ENCODE measurements around the gene MRPL2. TPM values are rescaled to one million over a fixed set of nuclear protein-coding genes. Genes with fewer than 3 reads are reported as not detected.

The MRPL2 gene
- total RNA-seq (2022; extraction: Qiagen RNA extraction; ENCODE audit: low read depth): 53.6 to 63.0 TPM (median 58.7 TPM) in 5 replicates

GRCh38 chr6:43059168-43060033 lies at the start of gene MRPL2, which contains the start of gene KLC4:
TSS of gene MRPL2 (minus strand) at chr6:43059434. CDS start at chr6:43059381, 53 bp downstream.
TSS of gene KLC4 (plus strand) at chr6:43059631. CDS start at chr6:43061336, 1,705 bp downstream.

GRCh38 chr6:43075670-43076463 lies 16.6 kb upstream of the MRPL2 start, which contains the start of gene PTK7:
TSS of gene PTK7 (plus strand) at chr6:43076314. CDS start at chr6:43076489, 175 bp downstream.

GRCh38 chr6:43053545-43054205 lies 5.6 kb downstream of the MRPL2 start, which contains the start of gene CUL7:
TSS of gene CUL7 (minus strand) at chr6:43053851. CDS start at chr6:43052788, 1,063 bp downstream.

DNA sequence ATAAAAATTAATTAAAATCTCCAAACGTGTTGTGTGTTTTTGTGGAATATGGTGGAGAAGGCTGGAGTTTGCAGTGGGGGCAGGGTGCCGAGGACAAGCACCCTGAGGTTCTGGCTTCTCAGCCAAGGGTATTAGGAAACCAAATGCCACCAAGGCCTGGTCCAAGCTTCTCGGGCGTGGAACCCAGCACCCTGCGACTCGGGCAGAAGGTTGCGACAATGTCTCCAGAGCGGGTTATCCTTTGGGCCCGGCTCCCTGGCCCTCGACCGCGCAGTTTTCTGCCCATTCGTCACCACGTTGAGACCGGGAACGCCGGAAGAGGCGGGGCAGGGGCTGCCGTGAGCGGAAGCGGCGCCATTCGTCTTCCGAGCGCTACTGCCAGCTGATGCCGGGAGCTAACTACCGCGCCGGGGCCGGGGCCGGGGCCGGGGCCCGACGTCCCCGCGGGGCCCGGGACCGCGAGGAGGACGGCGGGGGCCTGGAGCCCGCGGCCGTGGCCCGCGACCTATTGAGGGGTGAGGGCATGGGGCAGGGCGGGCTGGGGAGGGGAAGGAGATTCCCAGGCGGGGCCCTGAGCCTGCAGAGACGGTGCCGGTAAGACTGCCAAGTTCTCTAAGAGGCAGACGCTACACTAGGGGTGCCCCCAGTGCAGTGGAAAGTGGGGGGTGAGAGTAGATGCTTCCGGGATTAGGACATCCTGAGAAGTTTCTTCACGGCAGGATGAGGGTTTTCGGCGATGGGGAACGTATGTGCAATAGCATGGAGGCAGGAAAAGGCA lies 37.8 kb downstream of the MRPL2 start, which contains the start of gene RRP36:
Gene RRP36 (plus strand): TSS at position 354 of the 778 bp plus-strand sequence. CDS start 32 bp downstream, at position 386.

GRCh38 chr6:43013843-43014433 lies 45.3 kb downstream of the MRPL2 start, which contains the start of the genes KLHDC3 and MEA1:
TSS of gene KLHDC3 (plus strand) at chr6:43014249. CDS start at chr6:43017193, 2,944 bp downstream.
TSS of gene MEA1 (minus strand) at chr6:43013946. CDS start at chr6:43013813, 133 bp downstream.

Other genes starting within 250 kb of the MRPL2 start
- gene RPL7L1, start 179.8 kb downstream of the MRPL2 start, total RNA-seq (2022; extraction: Qiagen RNA extraction; ENCODE audit: low read depth): 67.3 to 112 TPM (median 71.4 TPM) in 5 replicates
- not detected in 5 replicates for gene PTCRA, start 143.4 kb downstream of the MRPL2 start, total RNA-seq (2022; extraction: Qiagen RNA extraction; ENCODE audit: low read depth)
- 34.5 to 48.5 TPM (median 46.9 TPM) in 5 replicates for gene CNPY3, start 130.0 kb downstream of the MRPL2 start, total RNA-seq (2022; extraction: Qiagen RNA extraction; ENCODE audit: low read depth)
- 0.09 to 0.20 TPM in 2 of 5 replicates, not detected in the others for gene GNMT, start 98.7 kb downstream of the MRPL2 start, total RNA-seq (2022; extraction: Qiagen RNA extraction; ENCODE audit: low read depth)
- gene PEX6, start 80.3 kb downstream of the MRPL2 start, total RNA-seq (2022; extraction: Qiagen RNA extraction; ENCODE audit: low read depth): 4.9 to 10.1 TPM (median 9.7 TPM) in 5 replicates
- 26.7 to 30.0 TPM (median 28.5 TPM) in 5 replicates for gene PPP2R5D, start 74.9 kb downstream of the MRPL2 start, total RNA-seq (2022; extraction: Qiagen RNA extraction; ENCODE audit: low read depth)
- gene MEA1, start 45.5 kb downstream of the MRPL2 start, total RNA-seq (2022; extraction: Qiagen RNA extraction; ENCODE audit: low read depth): 90.7 to 104 TPM (median 95.9 TPM) in 5 replicates
- gene KLHDC3, start 45.2 kb downstream of the MRPL2 start, total RNA-seq (2022; extraction: Qiagen RNA extraction; ENCODE audit: low read depth): 25.6 to 34.3 TPM (median 29.9 TPM) in 5 replicates
- gene RRP36, start 37.8 kb downstream of the MRPL2 start, total RNA-seq (2022; extraction: Qiagen RNA extraction; ENCODE audit: low read depth): 65.0 to 76.1 TPM (median 71.7 TPM) in 5 replicates
- 6.1 to 8.5 TPM (median 7.2 TPM) in 5 replicates for gene CUL7, start 5.6 kb downstream of the MRPL2 start, total RNA-seq (2022; extraction: Qiagen RNA extraction; ENCODE audit: low read depth)
- gene KLC4, start 197 bp upstream of the MRPL2 start, total RNA-seq (2022; extraction: Qiagen RNA extraction; ENCODE audit: low read depth): 6.1 to 8.2 TPM (median 7.0 TPM) in 5 replicates
- 4.7 to 5.3 TPM (median 5.0 TPM) in 5 replicates for gene PTK7, start 16.9 kb upstream of the MRPL2 start, total RNA-seq (2022; extraction: Qiagen RNA extraction; ENCODE audit: low read depth)
- 13.4 to 18.9 TPM (median 17.6 TPM) in 5 replicates for gene SRF, start 111.8 kb upstream of the MRPL2 start, total RNA-seq (2022; extraction: Qiagen RNA extraction; ENCODE audit: low read depth)
- 7.4 to 9.8 TPM (median 8.6 TPM) in 5 replicates for gene CUL9, start 122.8 kb upstream of the MRPL2 start, total RNA-seq (2022; extraction: Qiagen RNA extraction; ENCODE audit: low read depth)
- 68.3 to 104 TPM (median 95.7 TPM) in 5 replicates for gene DNPH1, start 170.0 kb upstream of the MRPL2 start, total RNA-seq (2022; extraction: Qiagen RNA extraction; ENCODE audit: low read depth)
- gene TTBK1, start 184.0 kb upstream of the MRPL2 start, total RNA-seq (2022; extraction: Qiagen RNA extraction; ENCODE audit: low read depth): 0.03 to 0.08 TPM (median 0.06 TPM) in 4 of 5 replicates, not detected in the other
- gene SLC22A7, start 238.8 kb upstream of the MRPL2 start, total RNA-seq (2022; extraction: Qiagen RNA extraction; ENCODE audit: low read depth): not detected in 5 replicates
- 0.20 to 0.62 TPM (median 0.57 TPM) in 5 replicates for gene CRIP3, start 249.4 kb upstream of the MRPL2 start, total RNA-seq (2022; extraction: Qiagen RNA extraction; ENCODE audit: low read depth)